Neural crest cell (in vitro differentiated cells): ENCODE data around the gene OR52L1. TPM values are rescaled to one million over a fixed set of nuclear protein-coding genes. Genes with fewer than 3 reads are reported as not detected.

Experiments used
- DNase-seq: peaks from one replicate; pipeline ENCODE4 v3.0.0; 2021; ENCODE audit warnings: low read depth, mixed read lengths, low spot score
- H3K27ac Mint-ChIP-seq: one replicate; pipeline ENCODE4 v1.8.0; 2021; ENCODE audit warnings: mild to moderate bottlenecking, mixed read lengths; ENCODE audit not compliant: unreplicated experiment
- H3K27me3 Mint-ChIP-seq: 2 replicates; pipeline ENCODE4 v1.8.0; 2021; ENCODE audit warnings: low read depth, mild to moderate bottlenecking, mixed read lengths
- H3K36me3 Mint-ChIP-seq: 2 replicates; pipeline ENCODE4 v1.8.0; 2021; ENCODE audit warnings: low read depth, mild to moderate bottlenecking, mixed read lengths
- H3K4me1 Mint-ChIP-seq: 2 replicates; pipeline ENCODE4 v1.8.0; 2021; ENCODE audit warnings: mixed read lengths
- H3K4me3 Mint-ChIP-seq: one replicate; pipeline ENCODE4 v1.8.0; 2021; ENCODE audit warnings: mild to moderate bottlenecking, mixed read lengths
- H3K9me3 Mint-ChIP-seq: 2 replicates; pipeline ENCODE4 v1.8.0; 2021; ENCODE audit warnings: mixed read lengths
- total RNA-seq: library from RNA; stranded (reverse); gene quantifications from 2 replicates; pipeline ENCODE4 v1.2.1, GENCODE V29; 2021
- TF ChIP-seq, protein P1 (sequence below): fragments of 200-600 bp; sonication (generic); conservative IDR thresholded peaks from 2 replicates; pipeline ENCODE4 v1.5.0; 2021; ENCODE audit warnings: antibody characterized with exemption, mild to moderate bottlenecking

Gene OR52L1
- total RNA-seq, 1 donor from 2014 or later: 0.30 TPM

DNA sequence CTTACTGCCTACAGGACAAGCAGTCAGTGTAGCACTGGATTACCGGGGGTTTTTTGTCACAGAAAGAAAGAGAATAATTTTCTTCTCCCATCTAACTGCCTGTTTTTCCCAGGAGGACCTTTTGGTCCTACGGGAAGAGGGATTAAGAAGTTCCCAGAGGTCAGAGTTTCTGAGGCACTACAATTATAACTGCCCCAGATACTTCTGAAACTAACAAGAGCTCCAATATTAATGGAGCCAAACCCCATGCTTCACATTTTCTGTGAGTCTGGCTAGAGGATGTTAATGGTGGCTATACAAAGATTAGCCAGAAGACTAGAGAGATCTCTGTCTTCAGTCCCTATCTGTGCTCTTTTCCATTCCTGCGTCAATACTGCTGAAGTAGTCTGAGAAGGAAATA lies 44.8 kb downstream of the OR52L1 start, which contains the start of gene OR56A3:
Gene OR56A3 (plus strand): TSS at position 301 of the 400 bp plus-strand sequence. CDS start 5,096 bp downstream, outside the sequence.
- TF ChIP-seq, protein P1, sequence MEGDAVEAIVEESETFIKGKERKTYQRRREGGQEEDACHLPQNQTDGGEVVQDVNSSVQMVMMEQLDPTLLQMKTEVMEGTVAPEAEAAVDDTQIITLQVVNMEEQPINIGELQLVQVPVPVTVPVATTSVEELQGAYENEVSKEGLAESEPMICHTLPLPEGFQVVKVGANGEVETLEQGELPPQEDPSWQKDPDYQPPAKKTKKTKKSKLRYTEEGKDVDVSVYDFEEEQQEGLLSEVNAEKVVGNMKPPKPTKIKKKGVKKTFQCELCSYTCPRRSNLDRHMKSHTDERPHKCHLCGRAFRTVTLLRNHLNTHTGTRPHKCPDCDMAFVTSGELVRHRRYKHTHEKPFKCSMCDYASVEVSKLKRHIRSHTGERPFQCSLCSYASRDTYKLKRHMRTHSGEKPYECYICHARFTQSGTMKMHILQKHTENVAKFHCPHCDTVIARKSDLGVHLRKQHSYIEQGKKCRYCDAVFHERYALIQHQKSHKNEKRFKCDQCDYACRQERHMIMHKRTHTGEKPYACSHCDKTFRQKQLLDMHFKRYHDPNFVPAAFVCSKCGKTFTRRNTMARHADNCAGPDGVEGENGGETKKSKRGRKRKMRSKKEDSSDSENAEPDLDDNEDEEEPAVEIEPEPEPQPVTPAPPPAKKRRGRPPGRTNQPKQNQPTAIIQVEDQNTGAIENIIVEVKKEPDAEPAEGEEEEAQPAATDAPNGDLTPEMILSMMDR: no peak
- no peak for DNase-seq
- peaks cover 12% of the 10 kb centered on the region for H3K9me3 Mint-ChIP-seq
- H3K27me3 Mint-ChIP-seq: no peaks in the 10 kb centered on the region
- peaks cover 10% of the 10 kb centered on the region for H3K36me3 Mint-ChIP-seq
- no peak within 1 kb of the TSS for H3K4me3 Mint-ChIP-seq
- H3K4me1 Mint-ChIP-seq: no peaks in the 10 kb centered on the region
- no peak within 1 kb of the TSS for H3K27ac Mint-ChIP-seq

DNA sequence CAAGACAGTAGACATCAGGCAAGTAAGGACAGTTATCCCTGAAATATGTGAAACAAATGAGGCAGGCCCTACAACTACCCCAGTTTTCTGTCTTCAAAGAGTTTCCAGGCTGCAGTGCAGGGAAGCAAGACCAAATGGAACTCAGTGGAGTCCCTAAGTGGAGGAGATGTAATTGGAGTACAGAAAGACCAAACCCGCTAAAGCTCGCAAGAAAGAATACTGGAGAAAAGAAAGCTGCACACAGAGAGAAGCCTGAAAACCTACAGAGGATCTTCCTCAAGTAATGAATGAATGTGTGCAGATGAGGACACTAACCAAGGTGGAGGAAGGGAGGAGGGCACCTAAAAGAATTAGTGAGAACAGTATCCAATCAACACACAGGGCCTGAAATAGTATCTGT lies 46.0 kb downstream of the OR52L1 start:
- TF ChIP-seq, protein P1: no peak
- no peak for DNase-seq
- Mint-ChIP-seq H3K27me3 (no peaks in the 10 kb centered on the region), H3K4me1 (no peaks in the 10 kb centered on the region), H3K36me3 (peaks cover 18% of the 10 kb centered on the region), H3K27ac (no peak overlapping the region), H3K9me3 (peaks cover 22% of the 10 kb centered on the region), H3K4me3 (no peak overlapping the region)

DNA sequence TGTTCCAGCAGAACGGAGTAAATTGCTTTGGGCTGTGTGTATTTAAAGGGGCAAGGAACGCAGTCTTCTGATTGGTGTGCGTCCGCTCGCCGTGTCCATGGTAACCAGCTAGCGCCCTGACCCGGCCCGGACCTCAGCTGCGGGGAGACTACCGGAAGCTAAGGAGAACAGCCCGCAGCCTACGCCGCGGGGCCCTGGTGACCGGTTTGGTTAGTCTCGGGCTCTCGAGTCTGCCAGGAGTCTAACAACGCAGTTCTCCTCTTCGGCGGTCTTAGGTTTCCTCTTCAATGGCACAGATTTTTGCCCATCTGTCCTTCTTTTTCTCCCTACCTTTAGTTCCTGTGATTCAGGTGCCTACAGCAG lies 48.2 kb downstream of the OR52L1 start:
- Mint-ChIP-seq H3K27me3 (no peaks in the 10 kb centered on the region), H3K4me1 (no peaks in the 10 kb centered on the region), H3K4me3 (no peak overlapping the region), H3K36me3 (peaks cover 18% of the 10 kb centered on the region), H3K9me3 (peaks cover 25% of the 10 kb centered on the region), H3K27ac (no peak overlapping the region)
- no peak for DNase-seq
- TF ChIP-seq, protein P1: no peak

DNA sequence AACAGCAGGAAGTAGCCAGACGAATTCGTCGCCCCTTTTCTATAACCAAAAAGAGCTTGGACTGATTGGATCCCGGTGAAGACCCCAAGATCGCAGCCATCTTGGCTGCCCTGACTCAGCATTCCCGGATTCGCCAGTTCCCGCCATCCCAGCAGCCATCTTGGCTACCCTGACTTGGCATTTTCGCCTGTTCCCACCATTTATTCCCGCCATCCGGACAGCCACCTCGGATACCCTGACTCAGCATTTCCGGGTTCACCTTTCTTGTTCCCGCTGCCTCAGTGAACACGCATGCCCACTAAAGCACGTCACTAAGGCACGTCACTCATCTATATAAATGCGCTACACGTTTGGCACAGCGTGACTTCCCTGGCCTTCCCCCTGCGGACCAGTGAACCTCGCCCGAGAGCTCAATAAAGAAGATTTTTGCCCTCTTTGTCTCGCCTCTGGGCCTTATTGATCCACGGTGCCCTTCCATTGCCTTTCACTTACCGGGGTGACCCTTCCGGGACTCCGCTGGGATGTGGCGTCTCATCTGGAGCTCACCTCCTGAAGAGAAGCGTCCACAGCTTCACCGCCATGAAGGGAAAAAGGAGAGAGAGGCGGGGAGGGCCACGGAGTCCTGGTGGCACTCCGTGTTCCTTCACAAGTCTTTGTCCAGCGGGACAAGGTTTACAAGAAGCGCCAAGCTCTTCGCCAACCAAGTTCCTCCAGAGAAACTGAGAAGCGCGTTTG lies 48.8 kb downstream of the OR52L1 start:
- Mint-ChIP-seq H3K36me3 (peaks cover 18% of the 10 kb centered on the region), H3K27ac (no peak overlapping the region), H3K9me3 (peaks cover 25% of the 10 kb centered on the region), H3K4me1 (no peaks in the 10 kb centered on the region), H3K4me3 (no peak overlapping the region), H3K27me3 (no peaks in the 10 kb centered on the region)
- TF ChIP-seq, protein P1: no peak
- DNase-seq: no peak

Other genes with a start within 250 kb of the OR52L1 start
- gene OR52N4, start 232.7 kb downstream of the OR52L1 start, total RNA-seq: not detected in 2 replicates
- gene OR52N5, start 203.6 kb downstream of the OR52L1 start, total RNA-seq: not detected in 2 replicates
- not detected in 2 replicates for gene OR52N1, start 195.7 kb downstream of the OR52L1 start, total RNA-seq
- not detected in 2 replicates for gene OR52N2, start 178.1 kb downstream of the OR52L1 start, total RNA-seq
- not detected in 2 replicates for gene OR52E6, start 145.1 kb downstream of the OR52L1 start, total RNA-seq
- gene OR52E8, start 129.3 kb downstream of the OR52L1 start, total RNA-seq: not detected in 2 replicates
- not detected in 2 replicates for gene OR52E4, start 106.4 kb downstream of the OR52L1 start, total RNA-seq
- gene OR52E5, start 93.8 kb downstream of the OR52L1 start, total RNA-seq: not detected in 2 replicates
- gene OR56A3, start 44.7 kb downstream of the OR52L1 start, total RNA-seq: not detected in 2 replicates
- not detected in 2 replicates for gene OR56A5, start 18.5 kb downstream of the OR52L1 start, total RNA-seq
- 0.25 and 0.26 TPM in 2 replicates for gene OR56A4, start 20.0 kb upstream of the OR52L1 start, total RNA-seq
- 0.14 and 0.16 TPM in 2 replicates for gene OR56A1, start 43.8 kb upstream of the OR52L1 start, total RNA-seq
- not detected in 2 replicates for gene OR56B4, start 120.7 kb upstream of the OR52L1 start, total RNA-seq
- gene OR52B2, start 183.3 kb upstream of the OR52L1 start, total RNA-seq: not detected in 2 replicates
- gene OR52W1, start 212.2 kb upstream of the OR52L1 start, total RNA-seq: not detected in 2 replicates
- gene C11orf42, start 218.6 kb upstream of the OR52L1 start, total RNA-seq: not detected in 2 replicates
- 25.3 and 25.5 TPM in 2 replicates for gene FHIP1B, start 247.7 kb upstream of the OR52L1 start, total RNA-seq